SU-DHL-6 (cell line): ENCODE data around the gene KANSL3.
"Not testable (repeated sequence)": the region's sequence is repeated elsewhere in the genome, so short reads cannot be mapped to it uniquely, and the experiment has no call there.

ENCODE experiments used
- H2AFZ ChIP-seq: fragments of 200-600 bp; sonication (generic); 2 replicates; pipeline ENCODE4 v1.6.1; 2014; ENCODE audit warnings: low read depth, mild to moderate bottlenecking, moderate library complexity, mixed read lengths, antibody characterized with exemption, low read length; ENCODE audit not compliant: severe bottlenecking
- H3F3A ChIP-seq: fragments of 200-600 bp; shearing (Covaris generic); 2 replicates; pipeline ENCODE4 v1.6.0; 2016; ENCODE audit warnings: antibody characterized with exemption, mild to moderate bottlenecking; ENCODE audit not compliant: insufficient read depth
- H3K27ac ChIP-seq: fragments of 200-600 bp; sonication (generic); 2 replicates; pipeline ENCODE4 v1.5.1; 2016; ENCODE audit warnings: low read depth, mild to moderate bottlenecking, low read length, moderate library complexity, mixed read lengths
- H3K27me3 ChIP-seq: fragments of 200-600 bp; sonication (generic), shearing (Covaris generic); 2 replicates; pipeline ENCODE4 v1.6.0; 2014; ENCODE audit warnings: mild to moderate bottlenecking, low read length
- H3K36me3 ChIP-seq: fragments of 200-600 bp; sonication (generic); 2 replicates; pipeline ENCODE4 v1.6.1; 2014; ENCODE audit warnings: mild to moderate bottlenecking, low read length, mixed read lengths
- H3K4me2 ChIP-seq: fragments of 300-600, 200-600 bp; shearing (Covaris generic), sonication (generic); 2 replicates; pipeline ENCODE4 v1.6.0; 2014; ENCODE audit warnings: low read length, low read depth, mild to moderate bottlenecking; ENCODE audit not compliant: poor library complexity, severe bottlenecking
- H3K4me3 ChIP-seq: fragments of 200-600 bp; sonication (generic); 2 replicates; pipeline ENCODE4 v1.5.1; 2014; ENCODE audit warnings: antibody characterized with exemption, low read length, mild to moderate bottlenecking, mixed read lengths; ENCODE audit not compliant: insufficient read depth, poor library complexity, severe bottlenecking
- H3K79me2 ChIP-seq: fragments of 200-600 bp; sonication (generic); 2 replicates; pipeline ENCODE4 v1.6.1; 2014; ENCODE audit warnings: mild to moderate bottlenecking, low read length, moderate library complexity; ENCODE audit not compliant: insufficient read depth
- H3K9ac ChIP-seq: fragments of 200-600 bp; sonication (generic); 2 replicates; pipeline ENCODE4 v1.7.0; 2014; ENCODE audit warnings: mild to moderate bottlenecking, low read length
- H3K9me2 ChIP-seq: fragments of 200-600 bp; sonication (generic); replicated peaks from 2 replicates; pipeline ENCODE4 v1.6.1; 2014; ENCODE audit warnings: low read length; ENCODE audit not compliant: insufficient read depth
- H3K9me3 ChIP-seq: fragments of 200-600 bp; sonication (generic); 2 replicates; pipeline ENCODE4 v1.6.1; 2014; ENCODE audit warnings: low read length, mixed read lengths; ENCODE audit not compliant: insufficient read depth
- H4K20me1 ChIP-seq: fragments of 200-600 bp; sonication (generic); 2 replicates; pipeline ENCODE4 v1.6.1; 2014; ENCODE audit warnings: low read depth, mild to moderate bottlenecking, antibody characterized with exemption, low read length, moderate library complexity, mixed read lengths
- CTCF ChIP-seq: fragments of 200-600 bp; sonication (generic); IDR thresholded peaks from one replicate; pipeline ENCODE4 v1.5.1; 2017; ENCODE audit warnings: antibody characterized with exemption, mild to moderate bottlenecking, low read length, moderate library complexity; ENCODE audit not compliant: insufficient read depth, poor library complexity, severe bottlenecking
- EZH2phosphoT487 ChIP-seq: fragments of 200-600 bp; sonication (generic), shearing (Covaris generic); conservative IDR thresholded peaks from 2 replicates; pipeline ENCODE4 v1.6.1; 2018; ENCODE audit warnings: mild to moderate bottlenecking, antibody characterized with exemption, low read length, moderate library complexity, mixed read lengths

KANSL3 gene

GRCh38 chr2:96556441-96557330 lies 81.4 kb downstream of the KANSL3 start:
- H3K36me3 ChIP-seq, result no peaks in the 10 kb centered on the region
- H3K9ac ChIP-seq, result no peak overlapping the region
- H2AFZ ChIP-seq, result no peak overlapping the region
- TF ChIP-seq CTCF, result no peak
- no peak for TF ChIP-seq EZH2phosphoT487
- no peak overlapping the region for H3K4me3 ChIP-seq
- H3K9me3 ChIP-seq, result no peaks in the 10 kb centered on the region
- no peaks in the 10 kb centered on the region for H4K20me1 ChIP-seq
- no peak overlapping the region for H3K27ac ChIP-seq
- no peaks in the 10 kb centered on the region for H3F3A ChIP-seq
- no peaks in the 10 kb centered on the region for H3K79me2 ChIP-seq
- no peaks in the 10 kb centered on the region for H3K9me2 ChIP-seq
- H3K27me3 ChIP-seq, result no peaks in the 10 kb centered on the region
- no peak overlapping the region for H3K4me2 ChIP-seq

DNA sequence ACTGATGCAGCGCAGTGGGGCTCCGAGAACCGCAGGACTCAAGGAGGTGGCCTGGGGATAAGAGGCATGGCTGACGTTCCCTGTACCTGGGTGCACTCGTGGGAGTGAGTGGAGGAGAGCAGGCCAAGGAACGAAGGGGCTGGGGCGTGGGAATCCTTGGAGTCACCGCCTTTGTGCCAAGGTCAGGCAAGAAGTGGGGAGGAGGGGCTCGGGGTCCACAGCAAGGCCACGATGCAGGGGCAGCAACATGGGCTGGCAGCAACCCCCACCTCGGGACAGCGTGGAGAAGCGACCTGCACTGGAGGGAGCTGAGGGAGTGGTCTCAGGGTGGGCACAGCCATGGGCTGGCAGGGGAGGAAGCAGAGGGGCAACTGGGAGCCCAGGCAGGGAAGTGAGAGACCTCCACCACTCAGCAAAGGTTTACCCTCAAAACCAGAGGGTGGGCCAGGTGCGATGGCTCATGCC lies 82.9 kb downstream of the KANSL3 start:
- no peak for TF ChIP-seq CTCF
- TF ChIP-seq EZH2phosphoT487, result no peak
- Histone ChIP-seq H3K36me3 (no peaks in the 10 kb centered on the region), H3K9me2 (no peaks in the 10 kb centered on the region), H3K9ac (no peak overlapping the region), H3K9me3 (no peaks in the 10 kb centered on the region), H3K79me2 (no peaks in the 10 kb centered on the region), H3K4me2 (no peak overlapping the region), H3K27me3 (no peaks in the 10 kb centered on the region), H3K27ac (no peak overlapping the region), H4K20me1 (no peaks in the 10 kb centered on the region), H3F3A (no peaks in the 10 kb centered on the region), H2AFZ (no peak overlapping the region), H3K4me3 (no peak overlapping the region)

DNA sequence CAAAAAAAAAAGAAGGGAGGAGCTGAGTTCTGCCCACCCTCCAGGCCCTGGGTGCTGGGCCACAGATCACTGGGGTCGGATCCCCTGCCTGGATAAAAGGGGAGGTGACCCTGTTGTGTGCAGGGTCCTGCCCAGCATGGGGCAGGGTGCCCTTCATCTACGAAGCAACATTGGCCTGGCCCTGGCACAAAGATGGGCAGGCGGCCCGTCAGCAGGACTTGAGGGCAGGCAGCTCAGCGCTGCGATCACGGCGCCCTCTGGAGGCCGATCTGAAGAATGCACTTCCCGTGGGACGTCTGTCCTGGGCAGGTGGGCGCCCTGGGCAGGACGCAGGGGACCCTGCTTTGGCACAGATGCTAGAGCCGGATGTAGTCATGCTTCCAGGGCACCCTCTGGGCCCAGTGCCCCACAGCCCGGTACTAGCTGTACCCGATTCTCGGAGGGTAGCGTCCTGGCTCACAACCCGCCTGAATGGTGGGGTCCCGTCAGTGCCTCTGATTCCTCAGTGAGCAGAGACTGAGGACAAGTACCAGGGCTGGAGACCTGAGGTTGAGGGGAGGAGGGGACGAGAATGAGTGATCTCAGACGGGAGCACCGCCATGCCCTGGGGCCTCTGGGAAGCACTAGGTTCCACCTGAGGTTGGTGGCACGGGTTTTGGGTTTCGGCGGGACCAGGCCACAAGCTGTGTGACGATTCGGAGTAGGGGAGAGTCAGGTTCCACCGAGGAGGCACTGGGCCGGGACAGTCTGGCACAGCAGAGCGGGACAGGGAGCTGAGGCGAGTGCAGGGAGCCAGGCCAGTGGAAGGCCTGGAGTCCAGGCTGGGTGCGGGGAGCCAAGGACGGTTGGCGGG lies 83.6 kb downstream of the KANSL3 start:
- Histone ChIP-seq H3K9ac (no peak overlapping the region), H3K27ac (no peak overlapping the region), H3K36me3 (no peaks in the 10 kb centered on the region), H3K9me3 (no peaks in the 10 kb centered on the region), H2AFZ (no peak overlapping the region), H3F3A (no peaks in the 10 kb centered on the region), H3K9me2 (no peaks in the 10 kb centered on the region), H4K20me1 (no peaks in the 10 kb centered on the region), H3K4me2 (no peak overlapping the region), H3K4me3 (no peak overlapping the region), H3K27me3 (no peaks in the 10 kb centered on the region), H3K79me2 (no peaks in the 10 kb centered on the region)
- TF ChIP-seq EZH2phosphoT487 (no peak), CTCF (peak; percentile 79)

DNA sequence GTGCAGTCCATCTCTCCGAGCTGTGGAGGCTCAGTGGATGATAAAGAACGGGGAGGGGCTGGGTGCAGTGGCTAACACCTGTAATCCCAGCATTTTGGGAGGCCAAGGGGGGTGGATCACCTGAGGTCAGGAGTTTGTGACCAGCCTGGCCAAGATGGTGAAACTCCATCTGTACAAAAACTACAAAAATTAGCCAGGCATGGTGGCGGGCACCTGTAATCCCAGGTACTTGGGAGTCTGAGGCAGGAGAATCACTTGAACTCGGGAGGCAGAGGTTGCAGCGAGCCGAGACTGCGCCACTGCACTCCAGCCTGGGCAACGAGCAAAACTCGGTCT lies 84.2 kb downstream of the KANSL3 start:
- not testable (repeated sequence) for H3F3A ChIP-seq, H2AFZ ChIP-seq, H3K27ac ChIP-seq, H3K27me3 ChIP-seq, H3K4me3 ChIP-seq, H4K20me1 ChIP-seq, H3K4me2 ChIP-seq, H3K9me3 ChIP-seq, H3K9me2 ChIP-seq, H3K36me3 ChIP-seq, H3K9ac ChIP-seq, H3K79me2 ChIP-seq
